Endothelial cell of umbilical vein (primary cell): ENCODE measurements around the gene TFAP2E. TPM values are rescaled to one million over a fixed set of nuclear protein-coding genes. Genes with fewer than 3 reads are reported as not detected.

Source experiments
- BruUV-seq: library from RNA; stranded (reverse); fragments of 400-500 nt; replicated peaks from 2 replicates; lab custom pipeline; 2021; lab: Mats Ljungman, UMichigan
- CTCF ChIA-PET: fragments of 300-600, 350-600 bp; sonication (Branson Sonifier 250); formaldehyde crosslinking; loops from one replicate; lab custom pipeline; 2021; ENCODE audit warnings: antibody characterized with exemption, inconsistent platforms; lab: Charles Lee
- POLR2A ChIA-PET: fragments of 300-600, 350-600 bp; sonication (Branson Sonifier 250); formaldehyde crosslinking; loops from one replicate; lab custom pipeline; 2021; ENCODE audit warnings: antibody characterized with exemption, inconsistent platforms; lab: Charles Lee
- DNase-seq: peaks from one replicate; pipeline ENCODE4 v3.0.0-alpha.2; 2011; ENCODE audit warnings: low read depth, low spot score
- FAIRE-seq: peaks from 2 replicates; lab custom pipeline; 2011; peaks lifted over from hg19 to GRCh38; lab: Jason Lieb, UNC
- H2AFZ ChIP-seq: 2 replicates; pipeline ENCODE4 v1.6.0; 2012; ENCODE audit warnings: low read depth, low read length, control low read depth, inconsistent platforms
- H3K27ac ChIP-seq: 2 replicates; pipeline ENCODE4 v1.5.1; 2011; ENCODE audit warnings: low read depth, mild to moderate bottlenecking, control low read depth, low read length, moderate library complexity; ENCODE audit not compliant: insufficient read depth
- H3K27me3 ChIP-seq, 2 experiments: 2 replicates each; pipeline versions ENCODE4 v1.6.0 to v1.6.1; 2011; ENCODE audit warnings: low read length in 2 of 2, mixed read lengths in 1 of 2; ENCODE audit not compliant: control insufficient read depth in 2 of 2, insufficient read depth in 2 of 2
- H3K36me3 ChIP-seq, 2 experiments: 2 replicates in 1 of 2; 3 replicates in 1 of 2; pipeline ENCODE4 v1.5.1; 2011; ENCODE audit warnings: low read length in 2 of 2, mild to moderate bottlenecking in 1 of 2, moderate library complexity in 1 of 2; ENCODE audit not compliant: control insufficient read depth in 2 of 2, insufficient read depth in 2 of 2; ENCODE audit errors: extremely low read depth in 1 of 2
- H3K4me1 ChIP-seq: 3 replicates; pipeline ENCODE4 v1.5.1; 2011; ENCODE audit warnings: mild to moderate bottlenecking, low read length; ENCODE audit not compliant: control insufficient read depth, insufficient read depth; ENCODE audit errors: extremely low read depth
- H3K4me2 ChIP-seq: 2 replicates; pipeline ENCODE4 v1.6.1; 2011; ENCODE audit warnings: low read length, control low read depth, mixed read lengths; ENCODE audit not compliant: insufficient read depth
- H3K4me3 ChIP-seq, 3 experiments: fragments of 200-600 bp in 1 of 3; sonication (generic), shearing (Covaris generic) in 1 of 3; replicated peaks in 1 of 3; 2 replicates each; pipeline ENCODE4 v1.5.1; 2011 to 2016; ENCODE audit warnings: control low read depth in 3 of 3, low read length in 3 of 3, mild to moderate bottlenecking in 2 of 3, inconsistent platforms in 1 of 3, low read depth in 1 of 3, moderate library complexity in 1 of 3; ENCODE audit not compliant: insufficient read depth in 1 of 3
- H3K79me2 ChIP-seq: 2 replicates; pipeline ENCODE4 v1.6.0; 2012; ENCODE audit warnings: low read length, inconsistent platforms; ENCODE audit not compliant: control insufficient read depth, insufficient read depth
- H3K9ac ChIP-seq: replicated peaks from 2 replicates; pipeline ENCODE3; 2011; ENCODE audit warnings: low read length, control low read depth; ENCODE audit not compliant: insufficient read depth; ENCODE audit errors: extremely low read depth
- H3K9me1 ChIP-seq: replicated peaks from 3 replicates; pipeline ENCODE4 v1.6.0; 2011; ENCODE audit warnings: mild to moderate bottlenecking, low read length; ENCODE audit not compliant: control insufficient read depth, insufficient read depth; ENCODE audit errors: extremely low read depth
- H3K9me3 ChIP-seq: replicated peaks from 2 replicates; pipeline ENCODE4 v1.5.1; 2012; ENCODE audit warnings: low read length, inconsistent platforms; ENCODE audit not compliant: control insufficient read depth, insufficient read depth
- H4K20me1 ChIP-seq: replicated peaks from 2 replicates; pipeline ENCODE3; 2011; ENCODE audit warnings: mild to moderate bottlenecking, low read length; ENCODE audit not compliant: control insufficient read depth, insufficient read depth; ENCODE audit errors: extremely low read depth
- CTCF ChIP-seq, 2 donors: IDR thresholded peaks; 1 replicate in 1 of 2; 2 replicates in 1 of 2; pipeline ENCODE4 v1.5.1; 2011; ENCODE audit warnings: low read length in 2 of 2, mild to moderate bottlenecking in 2 of 2, moderate library complexity in 2 of 2, control low read depth in 1 of 2, inconsistent platforms in 1 of 2, low read depth in 1 of 2; ENCODE audit not compliant: insufficient read depth in 1 of 2; ENCODE audit errors: extremely low read depth in 1 of 2
- EZH2 ChIP-seq: IDR thresholded peaks from 2 replicates; pipeline ENCODE4 v1.6.1; 2012; ENCODE audit warnings: borderline replicate concordance, low read depth, mild to moderate bottlenecking, moderate library complexity, low read length, inconsistent platforms; ENCODE audit not compliant: severe bottlenecking
- FOS ChIP-seq: IDR thresholded peaks from 2 replicates; pipeline ENCODE4 v1.6.1; 2011; ENCODE audit warnings: mild to moderate bottlenecking, low read length, moderate library complexity, borderline replicate concordance; ENCODE audit not compliant: insufficient read depth
- GATA2 ChIP-seq: IDR thresholded peaks from 2 replicates; pipeline ENCODE4 v1.7.0; 2011; ENCODE audit warnings: low read depth, mild to moderate bottlenecking, moderate library complexity, mixed read lengths, low read length; ENCODE audit not compliant: insufficient read length, insufficient read depth
- JUN ChIP-seq: IDR thresholded peaks from 2 replicates; pipeline ENCODE4 v1.6.1; 2011; ENCODE audit warnings: borderline replicate concordance, low read depth; ENCODE audit not compliant: insufficient read length, insufficient read depth
- MYC ChIP-seq: IDR thresholded peaks from one replicate; pipeline ENCODE4 v1.6.1; 2011; ENCODE audit warnings: mild to moderate bottlenecking, low read depth, low read length
- POLR2A ChIP-seq: IDR thresholded peaks from 2 replicates; pipeline ENCODE4 v1.6.1; 2012; ENCODE audit warnings: low read depth, mild to moderate bottlenecking, control low read depth, low read length
- POLR2AphosphoS5 ChIP-seq: IDR thresholded peaks from 2 replicates; pipeline ENCODE4 v1.6.1; 2012; ENCODE audit warnings: low read depth, mild to moderate bottlenecking, control low read depth, low read length, moderate library complexity; ENCODE audit not compliant: insufficient read depth
- dilution Hi-C: fragments of 300-500 bp; cut with MboI; formaldehyde crosslinking; loops from one replicate; pipeline ENCODE4 v1.15.0; 2019; ENCODE audit warnings: low sequenced_read_pairs; ENCODE audit not compliant: extremely low pct_ligation_motif_present
- intact Hi-C: fragments of 100-400 bp; cut with micrococcal nuclease; formaldehyde crosslinking; loops from one replicate; pipeline ENCODE4 v1.10.0; 2022
- polyA plus RNA-seq, 4 experiments: library from polyadenylated mRNA; depleted of rRNA in 3 of 4; stranded (reverse) in 3 of 4; unstranded in 1 of 4; fragments of >200 nt; gene quantifications; 2 replicates each; pipeline versions ENCODE4 v1.2.1 to v1.2.3, GENCODE V29; 2011 to 2012; ENCODE audit warnings: missing spikeins in 1 of 4
- total RNA-seq: library from RNA; stranded (reverse); gene quantifications from 2 replicates; pipeline ENCODE4 v1.2.3, GENCODE V29; 2021

The TFAP2E gene
- total and polyA plus RNA-seq, 2 donors (not counting 3 experiments of a cell fraction or from before 2014, with no cell fraction given), result 0.06 TPM; not detected in 1

GRCh38 chr1:35594005-35594760 lies 21.1 kb downstream of the TFAP2E start:
- no peaks in the 10 kb centered on the region for H3K79me2 ChIP-seq

More at GRCh38 chr1:35594005-35594760, 21.1 kb downstream of the TFAP2E start:
- H2AFZ ChIP-seq, result no peak overlapping the region
- H3K9me3 ChIP-seq, result no peaks in the 10 kb centered on the region
- no peaks in the 10 kb centered on the region for H3K4me1 ChIP-seq
- no TSS peak for BruUV-seq
- dilution Hi-C loops (no loop called here), intact Hi-C loops (no loop called here)
- H3K9ac ChIP-seq, result no peak overlapping the region
- ChIA-PET POLR2A (no interaction called here), CTCF (interaction anchor here (0.6 to 1.6 kb wide), 5 partner anchors 25 to 347 kb away, joined by 3 to 4 read pairs (median 3); no protein-coding TSS in a partner anchor)
- DNase-seq (no peak), FAIRE-seq (no peak)
- no peaks in the 10 kb centered on the region for H3K9me1 ChIP-seq
- no peak for TF ChIP-seq JUN
- TF ChIP-seq POLR2A, result no peak
- no peak for TF ChIP-seq CTCF (IDR thresholded peaks at IDR 0.05; ENCODE audit: extremely low read depth in 1 of 2, insufficient read depth in 1 of 2, low read depth in 1 of 2, low read length in 2 of 2)
- TF ChIP-seq EZH2, result no peak
- TF ChIP-seq MYC, result no peak
- no peak for TF ChIP-seq GATA2
- TF ChIP-seq FOS, result no peak
- TF ChIP-seq POLR2AphosphoS5, result no peak
- no peak overlapping the region for H3K4me2 ChIP-seq
- no peaks in the 10 kb centered on the region for H3K27me3 ChIP-seq
- H3K27ac ChIP-seq, result no peak overlapping the region
- H4K20me1 ChIP-seq, result no peaks in the 10 kb centered on the region
- H3K36me3 ChIP-seq, result no peaks in the 10 kb centered on the region
- no peak overlapping the region for H3K4me3 ChIP-seq
